Lower leg skin (tissue), 3 donors: ENCODE results near the gene LCN2.

ENCODE experiments used
- POLR2A ChIP-seq, 2 donors: fragments of 450-650 bp; IDR thresholded peaks; one replicate each; pipeline ENCODE4 v1.6.1; 2016 to 2017; ENCODE audit warnings: antibody characterized with exemption in 2 of 2, mild to moderate bottlenecking in 1 of 2, moderate library complexity in 1 of 2
- TF ChIP-seq, protein P1 (sequence below), 3 donors: fragments of 450-650 bp; IDR thresholded peaks; one replicate each; pipeline ENCODE4 v1.5.1; 2016; ENCODE audit warnings: antibody characterized with exemption in 3 of 3, mild to moderate bottlenecking in 3 of 3, moderate library complexity in 2 of 3

DNA sequence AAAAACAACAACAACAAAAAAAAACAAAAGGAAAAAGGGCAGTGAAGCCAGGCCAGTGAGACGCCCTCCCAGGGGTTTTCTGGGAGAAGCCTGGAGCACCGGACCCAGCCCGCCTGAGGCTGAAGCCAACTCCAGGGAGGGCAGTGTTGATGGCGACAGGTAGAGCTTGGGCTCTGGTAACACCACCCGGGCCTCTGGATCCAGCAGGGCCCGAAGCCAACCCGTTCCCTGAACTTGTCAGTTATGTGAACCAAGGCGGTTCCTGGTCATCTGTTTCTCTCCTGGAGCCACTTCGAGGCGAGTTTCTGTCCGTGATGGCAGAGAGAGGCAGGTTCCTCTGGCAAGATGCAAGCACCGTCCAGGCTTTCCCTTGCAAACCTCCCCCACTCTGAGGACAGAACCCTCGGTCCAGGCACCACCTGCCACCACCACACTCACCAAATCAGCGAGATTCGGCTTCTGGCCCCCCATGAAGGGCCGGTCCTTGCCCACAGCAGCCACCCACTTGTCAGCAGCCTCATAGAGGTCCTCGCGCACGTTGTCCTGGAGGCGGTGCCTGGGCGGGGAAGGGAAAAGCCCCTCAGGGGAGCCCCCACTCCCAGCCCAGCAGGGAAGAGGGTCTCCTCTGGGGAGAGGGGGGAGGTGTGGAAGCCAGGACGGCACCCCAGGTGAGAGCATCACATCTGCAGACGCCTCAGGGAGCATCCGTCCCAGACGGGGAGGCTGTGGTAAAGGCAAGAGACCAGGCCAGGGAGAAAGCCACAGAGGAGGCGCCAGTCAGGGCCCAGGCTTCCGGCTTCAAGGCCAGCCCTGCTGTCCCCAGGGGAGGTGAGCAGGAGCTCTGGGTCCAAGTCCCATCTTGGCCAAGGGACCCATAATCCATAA, 27.1 kb upstream of the LCN2 start:
- TF ChIP-seq, protein P1, sequence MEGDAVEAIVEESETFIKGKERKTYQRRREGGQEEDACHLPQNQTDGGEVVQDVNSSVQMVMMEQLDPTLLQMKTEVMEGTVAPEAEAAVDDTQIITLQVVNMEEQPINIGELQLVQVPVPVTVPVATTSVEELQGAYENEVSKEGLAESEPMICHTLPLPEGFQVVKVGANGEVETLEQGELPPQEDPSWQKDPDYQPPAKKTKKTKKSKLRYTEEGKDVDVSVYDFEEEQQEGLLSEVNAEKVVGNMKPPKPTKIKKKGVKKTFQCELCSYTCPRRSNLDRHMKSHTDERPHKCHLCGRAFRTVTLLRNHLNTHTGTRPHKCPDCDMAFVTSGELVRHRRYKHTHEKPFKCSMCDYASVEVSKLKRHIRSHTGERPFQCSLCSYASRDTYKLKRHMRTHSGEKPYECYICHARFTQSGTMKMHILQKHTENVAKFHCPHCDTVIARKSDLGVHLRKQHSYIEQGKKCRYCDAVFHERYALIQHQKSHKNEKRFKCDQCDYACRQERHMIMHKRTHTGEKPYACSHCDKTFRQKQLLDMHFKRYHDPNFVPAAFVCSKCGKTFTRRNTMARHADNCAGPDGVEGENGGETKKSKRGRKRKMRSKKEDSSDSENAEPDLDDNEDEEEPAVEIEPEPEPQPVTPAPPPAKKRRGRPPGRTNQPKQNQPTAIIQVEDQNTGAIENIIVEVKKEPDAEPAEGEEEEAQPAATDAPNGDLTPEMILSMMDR (IDR thresholded peaks at IDR 0.05) = no peak
- no peak for TF ChIP-seq POLR2A (IDR thresholded peaks at IDR 0.05)
